ENCODE data around the gene DNAJC13.

The DNAJC13 gene

DNA sequence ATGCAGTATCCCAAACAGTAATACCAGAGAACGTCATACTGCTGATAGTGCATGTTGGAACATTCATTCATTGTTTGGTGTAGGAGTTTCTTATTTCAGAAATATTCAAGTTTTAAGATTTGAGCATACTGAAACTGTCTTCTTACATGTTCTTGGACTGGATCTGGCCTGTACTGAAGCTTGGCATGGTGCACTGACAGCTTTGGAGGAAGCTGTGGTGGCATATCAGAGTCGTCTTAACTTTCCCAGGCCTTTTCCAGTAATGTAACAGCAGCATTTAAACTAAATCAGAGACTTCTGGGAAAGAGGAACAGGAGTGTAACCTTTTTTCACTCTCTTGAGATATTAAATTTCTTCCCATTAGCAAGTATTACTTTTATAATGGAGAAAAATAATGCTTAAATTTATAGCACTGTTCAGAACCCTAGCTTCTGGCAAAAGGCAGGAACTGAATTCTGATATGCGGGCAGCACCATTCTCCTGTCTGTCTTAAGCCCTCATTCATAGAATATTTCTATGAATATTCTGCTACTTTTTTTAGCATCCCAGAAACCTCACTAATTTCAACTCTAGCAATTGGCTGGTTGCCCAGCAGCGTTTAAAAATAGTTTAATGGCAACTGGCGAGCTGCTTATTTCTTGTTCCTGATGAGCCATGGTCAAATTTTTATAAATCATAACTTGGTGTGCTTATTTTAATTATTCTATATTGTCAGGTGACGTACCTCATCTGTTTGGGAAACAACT lies 31.1 kb downstream of the DNAJC13 start:
- Histone ChIP-seq H3K4me3 (no peak overlapping the region), H3K27ac (peak overlapping the region in 3 of 21 experiments; percentile 16 to 35 (median 16))

DNA sequence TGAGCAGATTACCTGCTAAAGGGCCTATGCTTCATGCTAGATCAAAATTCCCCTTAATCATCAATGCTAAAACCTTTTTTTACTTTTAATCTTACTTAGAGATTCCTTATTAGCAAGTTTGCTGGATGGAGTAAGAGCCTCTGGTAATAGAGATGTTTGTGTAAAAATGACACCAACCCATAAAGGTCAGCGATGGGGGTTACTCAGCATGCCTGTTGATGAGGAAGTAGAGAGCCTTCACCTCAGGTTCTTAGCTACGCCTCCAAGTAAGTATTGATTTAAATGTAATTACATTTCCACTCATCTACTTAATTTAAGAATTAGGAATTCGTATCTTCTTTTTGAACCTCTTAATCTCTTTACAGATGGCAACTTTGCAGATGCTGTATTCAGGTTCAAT lies 38.8 kb downstream of the DNAJC13 start:
- no peak overlapping the region for H3K4me3 ChIP-seq
- no peak overlapping the region for H3K27ac ChIP-seq

DNA sequence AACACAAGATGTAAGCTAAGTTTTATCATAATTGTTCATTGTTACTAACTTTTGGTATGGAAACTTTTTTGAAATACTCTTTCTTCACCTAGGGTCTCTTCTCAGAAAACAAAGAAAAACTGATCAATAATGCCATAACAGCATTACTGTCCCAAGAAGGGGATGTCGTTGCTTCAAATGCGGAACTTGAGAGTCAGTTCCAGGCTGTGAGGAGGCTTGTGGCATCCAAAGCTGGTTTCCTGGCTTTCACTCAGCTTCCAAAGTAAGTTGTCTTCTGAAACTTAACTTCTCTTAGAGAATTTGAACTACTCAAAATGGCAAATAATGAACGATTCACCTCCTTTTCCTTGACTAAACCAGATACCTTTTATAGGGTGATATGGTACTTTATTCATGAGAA lies 39.3 kb downstream of the DNAJC13 start:
- no peak overlapping the region for H3K27ac ChIP-seq
- H3K4me3 ChIP-seq = no peak overlapping the region

DNA sequence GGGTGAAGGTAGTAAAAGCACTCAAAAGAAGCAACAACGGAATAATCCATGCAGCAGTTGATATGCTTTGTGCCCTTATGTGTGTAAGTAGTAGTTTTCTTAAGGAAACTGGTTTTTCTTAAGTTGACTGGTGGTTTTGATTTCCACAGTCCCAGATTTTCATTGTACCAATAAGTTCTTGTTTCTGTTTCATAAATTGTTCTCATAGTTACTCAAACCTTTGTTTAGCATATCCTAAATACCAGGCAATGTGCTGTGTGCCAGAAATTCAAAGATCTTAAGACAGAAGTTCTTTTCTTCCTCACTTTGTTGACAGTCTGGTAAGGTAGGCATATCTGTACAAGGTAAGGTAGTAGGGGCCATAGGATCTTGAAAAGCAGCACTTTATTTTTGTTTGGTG lies 40.0 kb downstream of the DNAJC13 start:
- no peak overlapping the region for H3K27ac ChIP-seq
- no peak overlapping the region for H3K4me3 ChIP-seq

DNA sequence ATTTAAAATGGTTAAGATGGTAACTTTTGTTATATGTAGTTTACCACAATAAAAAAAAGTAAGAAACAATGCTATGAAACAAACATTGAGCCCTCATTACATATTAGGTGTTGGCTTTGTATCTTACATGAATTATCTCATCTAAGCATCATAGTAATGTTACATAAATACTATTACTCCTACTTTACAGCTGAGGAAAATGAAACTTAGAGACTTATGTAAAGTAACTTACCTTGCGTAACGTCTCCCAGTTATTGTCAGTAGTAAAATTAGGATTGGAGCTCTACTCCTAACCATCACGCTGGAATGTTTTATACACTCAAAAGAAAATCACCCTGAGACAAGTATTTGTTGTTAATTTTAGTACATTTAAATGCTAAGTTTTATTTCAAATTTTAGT lies 42.2 kb downstream of the DNAJC13 start:
- no peak overlapping the region for H3K4me3 ChIP-seq
- H3K27ac ChIP-seq = peak overlapping the region in 1 of 21 experiments; percentile 20

DNA sequence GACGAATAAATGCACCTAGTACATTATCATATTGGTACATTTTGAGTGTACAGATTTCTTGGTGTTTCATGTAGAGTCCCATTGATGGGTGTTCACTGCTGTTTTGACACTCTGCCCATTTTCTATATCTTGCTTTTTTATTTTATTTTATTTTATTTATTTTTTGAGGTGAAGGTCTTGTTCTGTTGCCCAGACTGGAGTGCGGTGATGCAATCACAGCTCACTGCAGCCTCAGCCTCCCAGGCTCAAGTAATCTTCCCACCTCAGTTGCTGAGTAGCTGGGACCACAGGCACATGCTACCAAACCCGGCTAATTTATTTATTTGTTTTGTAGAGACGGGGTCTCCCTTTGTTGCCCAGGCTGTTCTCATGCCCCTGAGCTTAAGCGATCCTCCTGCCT lies 44.2 kb downstream of the DNAJC13 start:
- Histone ChIP-seq H3K27ac (no peak overlapping the region), H3K4me3 (no peak overlapping the region)

DNA sequence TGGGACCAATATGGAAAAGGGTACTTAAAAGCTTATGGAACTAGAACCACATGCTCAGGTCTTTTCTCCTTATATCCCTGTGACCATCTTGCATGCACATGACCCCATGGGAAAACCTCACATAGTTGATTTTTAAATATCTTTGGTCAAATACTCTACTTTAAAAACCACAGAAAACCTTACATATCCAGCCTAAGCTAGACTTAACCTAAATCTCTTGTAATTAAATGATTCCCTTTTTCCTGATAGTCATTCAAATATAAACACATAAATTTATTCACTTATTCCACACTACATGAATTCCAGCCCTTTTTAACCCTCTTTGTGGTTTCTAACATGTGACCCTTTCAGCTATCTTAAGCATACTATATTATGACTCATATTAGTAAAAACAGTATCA lies 46.8 kb downstream of the DNAJC13 start:
- Histone ChIP-seq H3K27ac (no peak overlapping the region), H3K4me3 (no peak overlapping the region)

DNA sequence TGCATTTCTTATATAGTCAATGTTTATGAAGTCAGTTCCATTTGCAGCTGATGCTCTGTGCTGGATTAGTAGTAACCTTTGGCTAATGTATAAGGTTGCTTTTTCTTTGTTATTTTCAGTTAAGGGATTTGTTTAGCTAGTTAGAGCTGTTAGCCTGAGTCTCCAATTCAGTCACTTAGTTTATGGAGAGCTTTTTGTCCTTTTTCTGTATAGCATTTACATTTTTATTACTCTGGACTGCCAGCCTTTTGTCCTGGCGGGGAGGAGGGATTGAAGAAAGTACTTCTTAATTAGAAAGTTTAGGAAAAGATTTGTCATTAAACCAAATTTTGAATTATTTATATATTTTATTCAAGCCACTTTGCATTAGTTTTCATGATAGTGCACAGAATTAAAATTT lies 52.0 kb downstream of the DNAJC13 start:
- Histone ChIP-seq H3K4me3 (no peak overlapping the region), H3K27ac (no peak overlapping the region)

DNA sequence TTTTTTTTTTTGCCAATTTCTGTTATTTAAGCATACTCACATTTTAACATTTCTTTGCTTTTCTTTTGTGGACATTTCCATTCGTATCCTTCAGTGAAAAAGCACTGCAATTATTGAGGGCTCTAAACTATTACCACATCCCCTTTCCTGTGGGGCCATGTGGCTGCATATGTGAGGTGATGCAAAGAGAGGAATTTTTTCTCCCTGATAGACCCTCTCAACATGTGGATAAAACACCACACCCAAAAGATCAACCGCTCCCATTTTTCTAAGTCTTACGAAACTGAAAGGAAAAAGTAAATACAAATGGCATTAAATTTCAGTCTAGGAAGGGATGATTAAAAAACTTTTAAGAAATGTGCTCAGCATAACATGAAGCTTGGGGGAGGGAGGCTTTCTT lies 68.8 kb downstream of the DNAJC13 start:
- Histone ChIP-seq H3K4me3 (no peak overlapping the region), H3K27ac (no peak overlapping the region)

DNA sequence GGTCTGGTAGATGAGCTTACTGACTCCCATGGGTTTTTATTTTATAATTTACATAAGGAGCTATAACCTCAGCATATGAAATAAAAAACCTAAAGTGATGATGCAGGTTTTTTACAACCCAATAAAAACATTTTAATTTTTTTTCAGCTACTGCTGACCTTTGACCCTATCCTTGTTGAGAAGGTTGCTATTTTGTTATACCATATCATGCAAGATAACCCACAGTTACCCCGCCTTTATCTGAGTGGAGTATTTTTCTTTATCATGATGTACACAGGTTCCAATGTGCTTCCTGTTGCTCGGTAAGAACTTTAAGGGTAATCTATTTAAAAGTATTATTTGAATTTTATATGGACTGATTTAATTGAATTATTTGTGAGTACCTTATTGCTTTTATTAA lies 70.8 kb downstream of the DNAJC13 start:
- Histone ChIP-seq H3K27ac (no peak overlapping the region), H3K4me3 (no peak overlapping the region)

DNA sequence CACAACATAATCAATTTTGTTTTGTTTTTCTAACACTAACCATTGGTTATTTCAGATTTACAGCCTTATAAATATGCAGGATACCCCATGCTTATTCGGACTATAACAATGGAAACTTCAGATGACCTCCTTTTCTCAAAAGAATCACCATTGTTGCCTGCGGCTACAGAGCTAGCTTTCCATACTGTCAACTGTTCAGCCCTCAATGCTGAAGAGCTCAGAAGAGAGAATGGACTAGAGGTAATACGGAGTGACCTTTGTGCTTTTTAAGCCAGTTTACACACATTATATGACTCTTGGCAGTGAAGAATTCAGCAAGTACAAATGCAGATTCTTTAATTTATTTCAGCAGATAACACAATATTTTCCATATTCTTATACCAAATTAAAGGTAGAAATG lies 81.8 kb downstream of the DNAJC13 start:
- Histone ChIP-seq H3K4me3 (no peak overlapping the region), H3K27ac (no peak overlapping the region)

DNA sequence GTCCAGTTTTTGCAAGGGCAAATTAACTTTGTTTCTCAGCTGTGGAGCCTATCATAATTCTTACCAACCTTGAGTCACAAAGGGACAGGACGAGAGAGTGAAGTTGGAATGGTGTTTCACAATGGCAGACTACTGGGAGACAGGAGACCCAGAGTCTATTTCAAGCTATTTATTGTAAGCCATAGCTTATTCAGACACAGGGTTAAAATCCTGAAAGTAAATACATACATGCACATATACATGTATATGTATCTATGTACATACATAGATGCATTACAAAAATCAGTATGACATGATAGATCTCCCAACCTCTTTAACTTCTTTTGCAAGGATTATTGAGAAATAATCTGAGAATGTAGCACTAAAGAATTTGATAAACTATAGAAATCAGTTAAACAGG lies 86.3 kb downstream of the DNAJC13 start:
- Histone ChIP-seq H3K27ac (no peak overlapping the region), H3K4me3 (no peak overlapping the region)

DNA sequence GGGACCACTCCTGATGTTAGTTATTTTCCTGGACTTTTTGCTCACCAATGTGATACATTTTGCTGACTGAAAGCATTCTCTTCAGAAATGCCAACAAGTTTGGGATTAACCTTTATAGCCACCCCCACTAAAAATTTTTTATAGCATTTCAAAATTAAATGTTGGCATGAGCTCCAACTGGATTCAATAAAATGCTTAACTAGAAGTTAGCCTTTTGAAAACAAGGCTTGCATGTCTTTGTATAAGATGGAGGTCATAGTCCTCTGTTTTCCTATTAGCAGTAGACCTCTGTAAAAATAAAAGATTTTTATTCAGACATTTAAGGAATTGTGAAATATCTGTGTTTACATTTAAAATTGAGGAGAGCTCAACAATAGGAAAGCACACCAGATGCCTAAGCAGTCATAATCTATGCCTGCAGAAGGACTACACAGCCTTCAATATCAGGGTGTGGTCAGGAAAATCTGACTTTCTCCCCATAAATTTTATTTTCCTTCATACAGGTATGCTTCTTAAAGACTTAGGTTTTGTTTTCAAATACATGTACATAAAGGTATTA lies 87.2 kb downstream of the DNAJC13 start:
- no peak overlapping the region for H3K27ac ChIP-seq
- H3K4me3 ChIP-seq = no peak overlapping the region

DNA sequence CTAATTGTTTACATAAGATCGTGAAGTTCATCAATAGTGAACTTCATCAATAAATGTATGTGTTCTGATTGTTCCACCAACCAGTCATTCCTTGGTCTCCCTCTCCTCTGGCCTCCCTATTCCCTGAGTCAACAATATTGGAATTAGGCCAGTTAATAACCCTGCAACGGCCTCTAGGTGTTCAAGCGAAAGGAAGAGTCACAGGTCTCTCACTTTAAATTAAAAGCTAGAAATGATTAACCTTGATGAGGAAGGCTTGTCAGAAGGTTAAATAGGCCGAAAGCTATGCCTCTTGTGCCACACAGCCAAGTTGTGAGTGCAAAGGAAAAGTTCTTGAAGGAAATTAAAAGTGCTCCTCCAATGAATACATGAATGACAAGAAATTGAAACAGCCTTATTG lies 90.4 kb downstream of the DNAJC13 start:
- no peak overlapping the region for H3K4me3 ChIP-seq
- H3K27ac ChIP-seq = no peak overlapping the region

DNA sequence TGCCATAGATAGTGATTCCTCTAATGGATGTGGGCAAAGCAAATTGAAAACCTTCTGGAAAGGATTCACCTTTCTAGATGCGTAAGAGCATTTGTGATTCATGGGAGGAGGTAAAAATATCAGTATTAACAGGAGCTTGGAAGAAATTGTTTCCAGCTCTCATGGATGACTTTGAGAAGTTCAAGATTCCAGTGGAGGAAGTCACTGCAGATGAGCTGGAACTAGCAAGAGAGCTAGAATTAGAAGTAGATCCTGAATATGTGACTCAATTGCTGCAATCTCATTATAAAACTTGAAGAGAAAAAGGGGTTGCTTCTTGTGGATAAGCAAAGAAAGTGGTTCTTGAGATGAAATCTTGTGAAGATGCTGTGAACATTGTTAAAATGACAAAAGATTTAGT lies 91.8 kb downstream of the DNAJC13 start:
- H3K27ac ChIP-seq = no peak overlapping the region
- no peak overlapping the region for H3K4me3 ChIP-seq

DNA sequence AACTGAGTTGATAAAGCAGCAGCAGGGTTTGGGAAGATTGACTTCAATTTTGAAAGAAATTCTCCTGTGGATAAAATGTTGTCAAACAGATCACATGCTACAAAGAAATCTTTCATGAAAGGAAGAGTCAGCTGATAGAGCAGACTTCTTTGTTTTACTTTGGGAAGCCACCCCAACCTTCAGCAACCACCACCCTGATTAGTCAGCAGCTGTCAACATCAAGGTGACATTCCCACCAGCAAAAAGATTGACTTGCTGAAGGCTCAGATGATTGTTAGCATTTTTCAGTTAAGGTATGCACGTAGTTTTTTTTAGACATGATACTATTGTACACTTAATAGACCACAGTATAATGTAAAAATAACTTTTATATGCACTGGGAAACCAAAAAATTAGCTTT lies 92.2 kb downstream of the DNAJC13 start:
- H3K4me3 ChIP-seq = no peak overlapping the region

DNA sequence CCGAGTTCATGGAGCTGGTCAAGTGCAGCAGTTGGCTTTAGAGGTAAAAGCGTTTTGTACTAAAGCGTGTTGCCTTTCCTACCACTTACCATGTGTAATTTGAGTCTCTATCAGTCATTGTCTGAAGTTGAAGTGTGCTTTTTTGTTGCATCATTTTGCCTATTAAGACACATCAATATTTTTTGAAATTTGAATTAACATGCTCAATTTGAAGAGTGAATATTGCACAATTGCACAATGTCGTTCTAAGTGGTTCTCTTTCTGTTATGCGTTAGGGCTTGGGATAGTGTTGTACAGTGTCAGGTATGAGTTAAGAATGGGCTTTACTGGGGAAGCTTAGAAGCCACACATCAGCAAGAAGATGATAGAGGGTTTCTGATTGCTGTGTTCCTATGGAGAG lies 95.8 kb downstream of the DNAJC13 start:
- Histone ChIP-seq H3K4me3 (no peak overlapping the region), H3K27ac (no peak overlapping the region)

More for the DNA sequence above, 92.2 kb downstream of the DNAJC13 start:
- H3K27ac ChIP-seq = no peak overlapping the region

DNA sequence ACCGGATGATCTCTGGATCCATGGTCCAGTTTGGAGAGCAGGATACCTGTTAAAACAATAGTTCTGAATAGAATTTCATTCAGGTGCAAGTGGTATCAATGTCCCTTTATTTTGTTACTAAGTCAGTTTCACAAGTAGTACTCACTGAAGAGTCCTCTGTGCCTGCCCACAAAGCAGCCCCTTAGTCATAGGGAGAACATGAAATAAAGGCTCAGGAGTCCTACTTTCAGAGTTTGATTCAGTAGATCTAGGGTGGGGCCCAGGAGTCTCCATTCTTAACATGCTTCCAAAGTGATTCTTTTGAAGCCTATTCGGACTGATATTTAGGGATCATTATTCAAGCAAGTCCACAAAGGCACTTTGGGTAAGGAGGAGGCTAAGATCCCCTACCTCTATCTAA lies 100.0 kb downstream of the DNAJC13 start:
- H3K4me3 ChIP-seq = no peak overlapping the region
- H3K27ac ChIP-seq = no peak overlapping the region

DNA sequence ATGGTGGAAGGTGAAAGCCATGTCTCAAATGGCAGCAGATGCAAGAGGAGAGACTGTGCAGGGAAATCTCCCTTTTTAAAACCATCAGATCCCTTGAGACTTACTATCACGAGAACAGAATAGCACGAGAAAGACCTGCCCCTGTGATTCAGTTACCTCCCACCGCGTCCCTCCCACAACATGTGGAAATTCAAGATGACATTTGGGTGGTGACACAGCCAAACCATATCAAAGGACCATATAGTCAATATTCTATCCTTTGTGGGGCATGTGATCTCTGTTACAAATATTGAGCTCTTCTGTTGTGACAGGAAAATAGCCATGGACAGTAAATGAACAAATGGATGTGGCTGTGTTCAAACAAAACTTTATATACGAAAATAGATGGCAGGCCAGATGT lies 102.6 kb downstream of the DNAJC13 start:
- Histone ChIP-seq H3K4me3 (no peak overlapping the region), H3K27ac (no peak overlapping the region)

DNA sequence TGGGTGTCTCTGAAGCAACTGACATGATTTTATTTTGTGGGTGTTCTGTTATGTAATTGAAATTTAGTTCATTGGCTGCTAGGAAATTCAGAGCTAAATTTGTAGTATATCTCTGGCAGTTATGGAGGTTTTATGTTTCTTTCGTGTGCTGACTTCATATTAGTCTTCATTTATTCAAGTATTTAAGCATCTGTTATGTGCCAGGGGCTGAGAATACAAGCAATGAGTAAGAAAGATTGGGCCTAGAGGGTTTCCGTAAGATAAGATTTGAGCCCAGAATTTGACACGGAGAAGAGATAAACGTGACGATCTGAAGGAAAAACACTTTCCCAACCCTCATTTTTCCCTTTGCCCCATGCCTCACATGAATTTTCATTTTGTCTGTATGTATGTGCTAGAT lies 104.6 kb downstream of the DNAJC13 start:
- no peak overlapping the region for H3K27ac ChIP-seq
- H3K4me3 ChIP-seq = no peak overlapping the region

DNA sequence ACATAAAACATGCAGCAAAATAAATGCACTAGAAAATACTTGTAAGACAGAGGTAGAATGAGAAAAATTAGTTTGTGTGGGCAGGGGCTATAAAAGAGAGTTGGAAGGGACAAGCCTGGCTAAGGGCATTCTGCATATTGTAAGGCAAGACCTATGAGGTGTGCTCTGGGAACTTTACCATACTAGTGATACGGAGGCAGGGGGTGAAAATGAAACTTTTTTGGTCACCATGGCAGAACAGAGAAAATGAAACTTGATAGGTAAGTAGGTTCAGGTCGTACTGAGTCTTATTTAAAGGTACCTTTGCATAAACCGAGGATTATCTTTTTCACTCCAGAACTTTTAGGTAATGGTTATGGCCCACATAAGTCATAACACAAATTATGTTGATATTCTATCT lies 105.1 kb downstream of the DNAJC13 start:
- Histone ChIP-seq H3K4me3 (no peak overlapping the region), H3K27ac (no peak overlapping the region)

DNA sequence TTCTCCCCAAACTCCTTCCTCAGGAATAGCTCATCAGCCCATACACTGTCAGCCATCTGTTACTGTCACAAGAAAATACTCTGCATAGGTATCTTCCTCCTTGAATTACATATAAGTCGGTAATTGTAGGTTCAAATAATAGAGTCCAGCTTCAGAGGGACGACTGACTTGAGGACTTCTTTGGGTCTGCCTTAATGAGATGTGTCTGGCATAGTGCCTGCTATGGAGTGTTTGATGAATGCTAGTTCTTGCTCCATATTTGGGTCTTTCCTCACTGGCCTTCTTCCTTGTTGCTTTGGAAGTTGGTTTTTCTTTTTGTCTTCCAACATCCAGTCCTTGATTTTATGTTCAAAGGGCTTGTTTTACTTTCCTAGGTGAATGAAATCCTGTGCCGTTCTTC lies 113.3 kb downstream of the DNAJC13 start:
- Histone ChIP-seq H3K4me3 (no peak overlapping the region), H3K27ac (no peak overlapping the region)

Data from skin epidermis (tissue), 12 donors.